HepG2 (cell line): ENCODE data around the gene BCL6B. TPM values are rescaled to one million over a fixed set of nuclear protein-coding genes. Genes with fewer than 3 reads are reported as not detected.

Source experiments
- ATF4 ChIP-seq, 2 experiments: fragments of 450-650 bp in 1 of 2; sonication (generic) in 1 of 2; formaldehyde crosslinking; IDR thresholded peaks; 2 replicates each; pipeline versions ENCODE4 v1.5.0 to v1.8.0; 2020 to 2022; ENCODE audit warnings: mild to moderate bottlenecking in 1 of 2, missing genetic modification reagents in 1 of 2
- ETV6 ChIP-seq: sonication (generic); formaldehyde crosslinking; conservative IDR thresholded peaks from 2 replicates; pipeline ENCODE4 v1.4.0; 2020; ENCODE audit warnings: missing genetic modification reagents
- HNF4A ChIP-seq: sonication (generic); formaldehyde crosslinking; IDR thresholded peaks from 2 replicates; pipeline ENCODE4 v1.4.0; 2020; ENCODE audit warnings: missing genetic modification reagents
- RFXAP ChIP-seq: sonication (generic); formaldehyde crosslinking; IDR thresholded peaks from 2 replicates; pipeline ENCODE4 v1.4.0; 2020; ENCODE audit warnings: missing genetic modification reagents, borderline replicate concordance
- SSRP1 ChIP-seq: IDR thresholded peaks from 2 replicates; pipeline ENCODE4 v1.6.1; 2016; ENCODE audit warnings: control low read depth
- TFDP2 ChIP-seq: sonication (generic); formaldehyde crosslinking; IDR thresholded peaks from 2 replicates; pipeline ENCODE4 v1.4.0; 2020; ENCODE audit warnings: missing genetic modification reagents
- TIGD3 ChIP-seq: sonication (generic); formaldehyde crosslinking; IDR thresholded peaks from 2 replicates; pipeline ENCODE4 v1.5.1; 2020; ENCODE audit warnings: mild to moderate bottlenecking, missing genetic modification reagents, borderline replicate concordance
- ZFP37 ChIP-seq: sonication (generic); formaldehyde crosslinking; IDR thresholded peaks from 2 replicates; pipeline ENCODE4 v1.4.0; 2020; ENCODE audit warnings: missing genetic modification reagents, borderline replicate concordance
- ZNF264 ChIP-seq: sonication (generic); formaldehyde crosslinking; IDR thresholded peaks from 2 replicates; pipeline ENCODE4 v1.4.0; 2020; ENCODE audit warnings: missing genetic modification reagents
- ZNF280D ChIP-seq: sonication (generic); formaldehyde crosslinking; IDR thresholded peaks from 2 replicates; pipeline ENCODE4 v1.5.1; 2020; ENCODE audit warnings: mild to moderate bottlenecking, missing genetic modification reagents
- ZNF441 ChIP-seq: sonication (generic); formaldehyde crosslinking; IDR thresholded peaks from 2 replicates; pipeline ENCODE4 v1.7.0; 2021; ENCODE audit warnings: missing genetic modification reagents, borderline replicate concordance
- ZNF709 ChIP-seq: sonication (generic); formaldehyde crosslinking; IDR thresholded peaks from 2 replicates; pipeline ENCODE4 v1.5.0; 2020; ENCODE audit warnings: mild to moderate bottlenecking, missing genetic modification reagents
- ZNF761 ChIP-seq: sonication (generic); formaldehyde crosslinking; conservative IDR thresholded peaks from 2 replicates; pipeline ENCODE4 v1.4.0; 2020; ENCODE audit warnings: mild to moderate bottlenecking, missing genetic modification reagents
- ZNF800 ChIP-seq: sonication (generic); formaldehyde crosslinking; IDR thresholded peaks from 2 replicates; pipeline ENCODE4 v1.4.0; 2020; ENCODE audit warnings: missing genetic modification reagents
- polyA plus RNA-seq, 8 experiments: library from polyadenylated mRNA; depleted of rRNA in 3 of 8; stranded (reverse) in 7 of 8; unstranded in 1 of 8; fragments of >200 nt; fragmentation: Illumina TruSeq in 4 of 8; extraction: Trizol in 4 of 8; gene quantifications; 2 replicates each; pipeline versions ENCODE4 v1.2.1 to v1.2.3, GENCODE V29; 2011 to 2016; ENCODE audit warnings: low read depth in 4 of 8, missing spikeins in 1 of 8, mixed read lengths in 1 of 8; ENCODE audit not compliant: insufficient read depth in 1 of 8
- total RNA-seq, 5 experiments: library from RNA; depleted of rRNA; stranded (reverse); fragments of >200 nt; fragmentation: Illumina TruSeq; extraction: Trizol; gene quantifications; 2 replicates each; pipeline ENCODE4 v1.2.3, GENCODE V29; 2016; ENCODE audit warnings: low read depth in 1 of 5

The BCL6B gene
- total and polyA plus RNA-seq, 2 of the 13 experiments (the other 11 are each of a cell fraction or from before 2014, with no cell fraction given): not detected

GRCh38 chr17:7035591-7036368, 12.9 kb downstream of the BCL6B start, which contains the start of gene SLC16A13 (continued):
- TF ChIP-seq ATF4 (CRISPR knock-in tag; IDR thresholded peaks at IDR 0.05): 0 out of 4 replicates have a peak, but pooled peaks of 1 of the 2 experiments have one; percentile 20
- 0 out of 2 replicates have a peak, but pooled peaks have one; percentile 2 for TF ChIP-seq HNF4A
- TF ChIP-seq ETV6 (CRISPR knock-in tag): 0 out of 2 replicates have a peak, but pooled peaks have one; percentile 17
- TF ChIP-seq ZNF761: no peak
- TF ChIP-seq ZFP37 (CRISPR knock-in tag): 0 out of 2 replicates have a peak, but pooled peaks have one; percentile 54
- TF ChIP-seq ZNF709: no peak
- 0 out of 2 replicates have a peak, but pooled peaks have one; percentile 21 for TF ChIP-seq ZNF280D (CRISPR knock-in tag)
- TF ChIP-seq ZNF264: no peak
- no peak for TF ChIP-seq SSRP1
- TF ChIP-seq TIGD3 (CRISPR knock-in tag): no peak
- TF ChIP-seq ZNF441: 0 out of 2 replicates have a peak, but pooled peaks have one; percentile 38
- TF ChIP-seq RFXAP (CRISPR knock-in tag): peak; percentile 84; the same call in 1 of the 2 replicates
- peak; percentile 79; the same call in 1 of the 2 replicates for TF ChIP-seq TFDP2 (CRISPR knock-in tag)
- 0 out of 2 replicates have a peak, but pooled peaks have one; percentile 20 for TF ChIP-seq ZNF800 (CRISPR knock-in tag)
